DOHH2 (cell line): Measurements from ENCODE around the gene RAI1.

Experiments used
- H3F3A ChIP-seq: fragments of 200-600 bp; sonication (generic), shearing (Covaris generic); 2 replicates; pipeline ENCODE4 v1.6.0; 2016; ENCODE audit warnings: antibody characterized with exemption, mild to moderate bottlenecking; ENCODE audit not compliant: control insufficient read depth, insufficient read depth
- H3K27ac ChIP-seq: fragments of 200-600 bp; sonication (generic); 2 replicates; pipeline ENCODE4 v1.5.1; 2014; ENCODE audit warnings: low read depth, mild to moderate bottlenecking, low read length, moderate library complexity
- H3K27me3 ChIP-seq: fragments of 200-600 bp; sonication (generic); 2 replicates; pipeline ENCODE4 v1.6.1; 2014; ENCODE audit warnings: mild to moderate bottlenecking, low read length, mixed read lengths; ENCODE audit not compliant: control insufficient read depth
- H3K36me3 ChIP-seq: fragments of 200-600 bp; sonication (generic); 2 replicates; pipeline ENCODE4 v1.6.1; 2014; ENCODE audit warnings: mild to moderate bottlenecking, low read length, moderate library complexity, mixed read lengths; ENCODE audit not compliant: control insufficient read depth
- H3K4me1 ChIP-seq: fragments of 200-600 bp; sonication (generic); 2 replicates; pipeline ENCODE4 v1.6.1; 2014; ENCODE audit warnings: mild to moderate bottlenecking, low read length, mixed read lengths; ENCODE audit not compliant: control insufficient read depth
- H3K4me2 ChIP-seq: fragments of 200-600 bp; sonication (generic); 2 replicates; pipeline ENCODE4 v1.6.0; 2014; ENCODE audit warnings: mild to moderate bottlenecking, low read length, moderate library complexity
- H3K4me3 ChIP-seq: fragments of 200-600 bp; sonication (generic); 2 replicates; pipeline ENCODE4 v1.5.1; 2014; ENCODE audit warnings: mild to moderate bottlenecking, low read length, mixed read lengths
- H3K79me2 ChIP-seq: fragments of 200-600 bp; sonication (generic); 2 replicates; pipeline ENCODE4 v1.6.1; 2014; ENCODE audit warnings: mild to moderate bottlenecking, low read length, mixed read lengths; ENCODE audit not compliant: control insufficient read depth
- H3K9me2 ChIP-seq: fragments of 200-600 bp; sonication (generic); replicated peaks from 2 replicates; pipeline ENCODE4 v1.6.1; 2014; ENCODE audit warnings: mild to moderate bottlenecking, low read length, mixed read lengths; ENCODE audit not compliant: control insufficient read depth
- H3K9me3 ChIP-seq: fragments of 200-600 bp; sonication (generic); 2 replicates; pipeline ENCODE4 v1.6.1; 2014; ENCODE audit warnings: antibody characterized with exemption, low read length, mixed read lengths; ENCODE audit not compliant: control insufficient read depth, insufficient read depth
- H4K20me1 ChIP-seq: fragments of 200-600 bp; sonication (generic); 2 replicates; pipeline ENCODE4 v1.6.0; 2014; ENCODE audit warnings: low read depth, mild to moderate bottlenecking, antibody characterized with exemption, low read length, moderate library complexity; ENCODE audit not compliant: control insufficient read depth, insufficient read depth
- EZH2phosphoT487 ChIP-seq: fragments of 200-600 bp; sonication (generic); IDR thresholded peaks from 2 replicates; pipeline ENCODE4 v1.6.1; 2017; ENCODE audit warnings: borderline replicate concordance, mild to moderate bottlenecking, antibody characterized with exemption, low read length, moderate library complexity, mixed read lengths
- TF ChIP-seq, protein P1 (sequence below): fragments of 200-600 bp; sonication (generic); IDR thresholded peaks from one replicate; pipeline ENCODE4 v1.5.1; 2014; ENCODE audit warnings: antibody characterized with exemption, mild to moderate bottlenecking, low read depth, low read length; ENCODE audit not compliant: poor library complexity, severe bottlenecking

RAI1 gene

DNA sequence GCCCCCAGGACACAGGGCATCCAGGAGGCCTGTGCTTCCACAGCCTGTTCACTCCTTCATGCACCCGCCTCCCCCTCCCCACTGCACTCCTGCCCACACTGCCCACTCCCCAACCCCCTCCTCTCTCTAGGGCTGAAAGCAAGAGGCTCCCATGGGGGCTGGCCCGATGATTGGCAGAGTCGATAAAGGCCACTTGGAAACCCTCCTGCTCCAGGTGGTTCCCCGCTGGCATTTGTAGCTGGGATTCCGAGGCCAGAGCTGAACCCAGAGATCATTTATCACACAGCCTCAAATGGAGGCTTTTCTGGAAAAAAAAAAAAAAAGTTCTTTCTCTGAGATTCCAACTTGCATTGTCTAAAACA lies 81.5 kb downstream of the RAI1 start:
- Histone ChIP-seq H4K20me1 (peaks cover 6% of the 10 kb centered on the region; the same call in 1 of the 2 replicates), H3K79me2 (peaks cover 81% of the 10 kb centered on the region), H3K27ac (no peak overlapping the region), H3F3A (peaks cover 18% of the 10 kb centered on the region), H3K9me2 (no peaks in the 10 kb centered on the region), H3K4me2 (no peak overlapping the region), H3K4me3 (no peak overlapping the region), H3K4me1 (peaks cover 78% of the 10 kb centered on the region), H3K9me3 (no peaks in the 10 kb centered on the region), H3K27me3 (no peaks in the 10 kb centered on the region), H3K36me3 (peaks cover 41% of the 10 kb centered on the region)
- no peak for TF ChIP-seq EZH2phosphoT487
- TF ChIP-seq, protein P1, sequence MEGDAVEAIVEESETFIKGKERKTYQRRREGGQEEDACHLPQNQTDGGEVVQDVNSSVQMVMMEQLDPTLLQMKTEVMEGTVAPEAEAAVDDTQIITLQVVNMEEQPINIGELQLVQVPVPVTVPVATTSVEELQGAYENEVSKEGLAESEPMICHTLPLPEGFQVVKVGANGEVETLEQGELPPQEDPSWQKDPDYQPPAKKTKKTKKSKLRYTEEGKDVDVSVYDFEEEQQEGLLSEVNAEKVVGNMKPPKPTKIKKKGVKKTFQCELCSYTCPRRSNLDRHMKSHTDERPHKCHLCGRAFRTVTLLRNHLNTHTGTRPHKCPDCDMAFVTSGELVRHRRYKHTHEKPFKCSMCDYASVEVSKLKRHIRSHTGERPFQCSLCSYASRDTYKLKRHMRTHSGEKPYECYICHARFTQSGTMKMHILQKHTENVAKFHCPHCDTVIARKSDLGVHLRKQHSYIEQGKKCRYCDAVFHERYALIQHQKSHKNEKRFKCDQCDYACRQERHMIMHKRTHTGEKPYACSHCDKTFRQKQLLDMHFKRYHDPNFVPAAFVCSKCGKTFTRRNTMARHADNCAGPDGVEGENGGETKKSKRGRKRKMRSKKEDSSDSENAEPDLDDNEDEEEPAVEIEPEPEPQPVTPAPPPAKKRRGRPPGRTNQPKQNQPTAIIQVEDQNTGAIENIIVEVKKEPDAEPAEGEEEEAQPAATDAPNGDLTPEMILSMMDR, result no peak

DNA sequence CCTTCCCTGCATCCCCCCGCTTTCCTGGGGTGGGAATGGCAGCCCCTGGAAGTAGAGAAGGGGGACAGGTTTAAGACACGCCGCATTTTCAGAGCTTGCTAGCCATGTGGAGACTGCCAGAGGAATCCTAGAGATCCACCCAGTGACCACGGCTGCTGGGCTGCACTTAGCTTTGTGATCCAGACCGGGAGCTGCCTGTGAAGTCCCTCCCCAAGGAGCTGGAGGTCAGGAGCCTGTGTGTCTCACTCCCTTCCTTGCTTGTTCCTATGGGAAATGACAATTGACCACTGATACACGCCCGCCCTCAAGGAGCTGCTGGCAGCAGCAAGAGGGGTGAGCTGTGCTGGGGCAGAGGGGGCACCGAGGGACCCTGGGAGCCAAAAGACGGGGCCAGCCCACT lies 81.9 kb downstream of the RAI1 start:
- Histone ChIP-seq H3K27ac (no peak overlapping the region), H3K4me1 (peaks cover 78% of the 10 kb centered on the region), H3K79me2 (peaks cover 81% of the 10 kb centered on the region), H3K36me3 (peaks cover 37% of the 10 kb centered on the region), H3K9me3 (no peaks in the 10 kb centered on the region), H3K4me2 (0 out of 2 replicates have a peak overlapping the region, but pooled peaks have one; percentile 76), H3K27me3 (no peaks in the 10 kb centered on the region), H4K20me1 (peaks cover 6% of the 10 kb centered on the region; the same call in 1 of the 2 replicates), H3F3A (peaks cover 14% of the 10 kb centered on the region), H3K9me2 (no peaks in the 10 kb centered on the region), H3K4me3 (no peak overlapping the region)
- TF ChIP-seq EZH2phosphoT487, result no peak

DNA sequence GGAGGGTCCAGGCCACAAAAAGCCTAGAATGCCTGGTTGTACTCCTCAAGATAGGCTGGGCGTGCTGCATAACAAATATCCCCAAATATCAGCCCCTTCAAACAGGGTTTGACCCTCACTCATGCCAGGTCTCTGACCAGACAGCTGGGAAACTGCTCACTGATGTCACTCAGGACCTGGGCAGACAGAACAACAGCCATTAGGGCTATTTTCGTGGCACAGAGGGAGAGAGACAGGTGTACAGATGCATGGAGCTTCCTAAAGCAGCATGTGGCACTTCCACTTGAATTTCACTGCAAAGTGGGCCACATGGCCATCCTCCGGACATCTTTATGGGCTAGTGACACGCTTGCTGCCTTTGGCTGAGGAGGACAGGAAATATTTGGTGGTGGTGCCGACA lies 82.5 kb downstream of the RAI1 start:
- Histone ChIP-seq H3K9me2 (no peaks in the 10 kb centered on the region), H3K27me3 (no peaks in the 10 kb centered on the region), H3K4me3 (peak overlapping the region; percentile 6), H3K9me3 (no peaks in the 10 kb centered on the region), H3K79me2 (peaks cover 81% of the 10 kb centered on the region), H4K20me1 (peaks cover 6% of the 10 kb centered on the region; the same call in 1 of the 2 replicates), H3K4me2 (peak overlapping the region; percentile 76), H3K36me3 (peaks cover 31% of the 10 kb centered on the region), H3K4me1 (peaks cover 72% of the 10 kb centered on the region), H3F3A (peaks cover 14% of the 10 kb centered on the region), H3K27ac (peak overlapping the region; percentile 56)
- TF ChIP-seq, protein P1, result no peak
- no peak for TF ChIP-seq EZH2phosphoT487

DNA sequence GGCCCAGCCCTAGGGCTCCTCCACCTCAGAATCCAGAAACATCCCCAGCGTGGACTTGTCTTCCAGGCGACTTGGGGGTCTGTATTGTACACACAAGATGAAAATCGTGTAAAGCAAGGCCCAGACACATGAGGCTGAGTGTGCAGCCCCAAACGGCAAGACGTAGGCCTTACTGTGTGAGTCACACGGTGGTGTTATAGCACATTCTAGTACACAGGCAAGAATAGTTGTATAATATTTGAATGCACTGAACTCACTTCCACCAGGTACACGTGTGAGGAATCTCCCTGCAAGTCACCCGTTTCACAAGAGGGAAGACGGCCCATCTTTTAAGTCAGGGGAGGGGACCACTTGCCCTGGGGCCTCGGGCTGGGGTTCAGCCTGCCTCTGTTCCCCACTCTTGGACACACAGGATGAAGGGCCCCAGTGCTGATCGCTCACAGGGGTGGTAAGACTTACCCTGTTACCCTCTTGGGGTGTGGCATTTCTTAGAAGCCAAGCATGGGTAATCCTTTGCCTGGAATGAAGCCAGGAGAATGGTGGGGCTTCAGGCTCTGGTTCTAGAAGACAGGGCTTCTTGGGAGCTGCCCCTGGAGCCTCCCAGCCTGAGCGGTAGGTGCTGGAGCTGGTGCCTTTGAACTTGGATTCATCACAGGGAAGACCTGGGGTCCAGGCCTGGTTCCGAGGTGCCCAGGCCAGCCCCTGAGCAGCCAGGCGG lies 84.3 kb downstream of the RAI1 start:
- peak overlapping the region; percentile 62 for H3K4me3 ChIP-seq
- H3K36me3 ChIP-seq, result peaks cover 22% of the 10 kb centered on the region
- H3K9me2 ChIP-seq, result no peaks in the 10 kb centered on the region
- H3K9me3 ChIP-seq, result no peaks in the 10 kb centered on the region
- H3K79me2 ChIP-seq, result peaks cover 74% of the 10 kb centered on the region
- peaks cover 14% of the 10 kb centered on the region for H3F3A ChIP-seq
- TF ChIP-seq, protein P1, result no peak
- no peak for TF ChIP-seq EZH2phosphoT487
- no peaks in the 10 kb centered on the region for H3K27me3 ChIP-seq
- peaks cover 64% of the 10 kb centered on the region for H3K4me1 ChIP-seq
- peak overlapping the region; percentile 76 for H3K4me2 ChIP-seq
- no peaks in the 10 kb centered on the region for H4K20me1 ChIP-seq
- peak overlapping the region; percentile 82 for H3K27ac ChIP-seq
